IMR-90 (cell line): Measurements from ENCODE around the gene TELO2. TPM values are rescaled to one million over a fixed set of nuclear protein-coding genes. Genes with fewer than 3 reads are reported as not detected.
A peak's percentile ranks its signal among the peaks of the same experiment; 100 is the strongest.

ENCODE experiments used
- ATAC-seq: fragments of 200-7000 bp; cut with Tn5 transposase; 2 replicates; pipeline ENCODE4 v1.9.1; 2020; ENCODE audit warnings: low read depth, mild to moderate bottlenecking, moderate library complexity
- BruUV-seq: library from RNA; stranded (reverse); fragments of 400-500 nt; replicated peaks from 2 replicates; lab custom pipeline; 2021; lab: Mats Ljungman, UMichigan
- CTCF ChIA-PET: fragments of 300-600 bp; formaldehyde crosslinking; extraction: SDS; loops from one replicate; lab custom pipeline; 2021; ENCODE audit warnings: antibody characterized with exemption; lab: Yijun Ruan, JAX
- POLR2A ChIA-PET: fragments of 300-600 bp; sonication (Branson Sonifier 250); formaldehyde crosslinking; loops from one replicate; lab custom pipeline; 2022; ENCODE audit warnings: antibody characterized with exemption; ENCODE audit not compliant: unreplicated experiment; lab: Charles Lee
- DNase-seq: peaks from one replicate; pipeline ENCODE4 v3.0.0; 2013
- H2AFZ ChIP-seq: replicated peaks from 2 replicates; pipeline ENCODE3; 2013; ENCODE audit warnings: low read length, mild to moderate bottlenecking; ENCODE audit not compliant: poor library complexity
- H2AK5ac ChIP-seq: 2 replicates; pipeline ENCODE4 v1.6.1; 2013; ENCODE audit warnings: low read depth, low read length, inconsistent platforms
- H2AK9ac ChIP-seq: replicated peaks from 2 replicates; pipeline ENCODE3; 2013; ENCODE audit warnings: mild to moderate bottlenecking, low read depth, low read length, moderate library complexity; ENCODE audit not compliant: poor library complexity
- H2BK120ac ChIP-seq: 2 replicates; pipeline ENCODE4 v1.6.1; 2013; ENCODE audit warnings: low read depth, low read length, inconsistent platforms
- H2BK15ac ChIP-seq: 3 replicates; pipeline ENCODE4 v1.6.1; 2013; ENCODE audit warnings: low read depth, low read length, inconsistent platforms
- H2BK20ac ChIP-seq: 2 replicates; pipeline ENCODE4 v1.6.1; 2013; ENCODE audit warnings: low read depth, mild to moderate bottlenecking, inconsistent platforms, low read length, moderate library complexity
- H2BK5ac ChIP-seq: 2 replicates; pipeline ENCODE4 v1.6.1; 2013; ENCODE audit warnings: mild to moderate bottlenecking, low read depth, low read length, inconsistent platforms; ENCODE audit not compliant: poor library complexity, severe bottlenecking
- H3K14ac ChIP-seq: replicated peaks from 2 replicates; pipeline ENCODE4 v1.6.1; 2013; ENCODE audit warnings: low read depth, low read length, inconsistent platforms
- H3K18ac ChIP-seq: 2 replicates; pipeline ENCODE4 v1.6.1; 2013; ENCODE audit warnings: low read depth, low read length, control low read depth
- H3K23ac ChIP-seq: 2 replicates; pipeline ENCODE4 v1.6.1; 2013; ENCODE audit warnings: low read depth, low read length, inconsistent platforms
- H3K27ac ChIP-seq: 2 replicates; pipeline ENCODE4 v1.5.1; 2013; ENCODE audit warnings: mild to moderate bottlenecking, control low read depth, low read length; ENCODE audit not compliant: insufficient read depth
- H3K27me3 ChIP-seq: 2 replicates; pipeline ENCODE4 v1.6.1; 2013; ENCODE audit warnings: low read length; ENCODE audit not compliant: control insufficient read depth, insufficient read depth
- H3K36me3 ChIP-seq: 2 replicates; pipeline ENCODE4 v1.6.1; 2013; ENCODE audit warnings: low read length, mixed read lengths; ENCODE audit not compliant: control insufficient read depth, insufficient read depth
- H3K4ac ChIP-seq: 2 replicates; pipeline ENCODE4 v1.6.1; 2013; ENCODE audit warnings: low read depth, low read length, inconsistent platforms
- H3K4me1 ChIP-seq: 2 replicates; pipeline ENCODE4 v1.6.1; 2013; ENCODE audit warnings: low read length, mixed read lengths; ENCODE audit not compliant: control insufficient read depth, insufficient read depth
- H3K4me2 ChIP-seq: 2 replicates; pipeline ENCODE4 v1.6.1; 2013; ENCODE audit warnings: low read depth, mild to moderate bottlenecking, control low read depth, low read length, moderate library complexity
- H3K4me3 ChIP-seq: 2 replicates; pipeline ENCODE4 v1.5.1; 2013; ENCODE audit warnings: low read depth, mild to moderate bottlenecking, control low read depth, low read length, moderate library complexity; ENCODE audit not compliant: insufficient read depth
- H3K56ac ChIP-seq: 2 replicates; pipeline ENCODE4 v1.6.1; 2013; ENCODE audit warnings: low read length, inconsistent platforms; ENCODE audit not compliant: insufficient read depth; ENCODE audit errors: extremely low read depth
- H3K79me1 ChIP-seq, 2 experiments: 2 replicates each; pipeline ENCODE4 v1.6.1; 2013; ENCODE audit warnings: low read length in 2 of 2, inconsistent platforms in 1 of 2, low read depth in 1 of 2
- H3K9ac ChIP-seq: 2 replicates; pipeline ENCODE4 v1.6.1; 2013; ENCODE audit warnings: low read depth, low read length, control low read depth
- H3K9me1 ChIP-seq: 2 replicates; pipeline ENCODE4 v1.6.1; 2013; ENCODE audit warnings: low read length, inconsistent platforms; ENCODE audit not compliant: insufficient read depth
- H3K9me3 ChIP-seq: 2 replicates; pipeline ENCODE4 v1.6.1; 2013; ENCODE audit warnings: low read length; ENCODE audit not compliant: control insufficient read depth, insufficient read depth
- H4K20me1 ChIP-seq: 2 replicates; pipeline ENCODE4 v1.6.1; 2013; ENCODE audit warnings: low read length, inconsistent platforms; ENCODE audit not compliant: insufficient read depth
- H4K5ac ChIP-seq: 2 replicates; pipeline ENCODE4 v1.6.1; 2013; ENCODE audit warnings: mild to moderate bottlenecking, low read depth, low read length, control low read depth
- H4K8ac ChIP-seq, 2 experiments: 2 replicates each; pipeline ENCODE4 v1.6.1; 2013; ENCODE audit warnings: low read depth in 2 of 2, low read length in 2 of 2, control low read depth in 1 of 2, inconsistent platforms in 1 of 2
- H4K91ac ChIP-seq: 2 replicates; pipeline ENCODE4 v1.6.1; 2013; ENCODE audit warnings: low read depth, low read length, inconsistent platforms; ENCODE audit not compliant: insufficient read depth
- CEBPB ChIP-seq: IDR thresholded peaks from 2 replicates; pipeline ENCODE4 v1.6.1; 2012; ENCODE audit warnings: low read depth, low read length, improper control_type of control experiment
- CHD1 ChIP-seq: IDR thresholded peaks from 2 replicates; pipeline ENCODE4 v1.6.1; 2012; ENCODE audit warnings: low read depth, low read length, improper control_type of control experiment
- CTCF ChIP-seq: conservative IDR thresholded peaks from 2 replicates; pipeline ENCODE4 v1.5.1; 2012; ENCODE audit warnings: mild to moderate bottlenecking, low read depth, low read length, improper control_type of control experiment
- ELK1 ChIP-seq: fragments of 150-350 bp; IDR thresholded peaks from 2 replicates; pipeline ENCODE4 v1.6.1; 2016; ENCODE audit warnings: low read depth, mild to moderate bottlenecking, low read length, moderate library complexity, borderline replicate concordance
- FOS ChIP-seq: fragments of 150-350 bp; IDR thresholded peaks from 2 replicates; pipeline ENCODE4 v1.6.1; 2016; ENCODE audit warnings: low read depth, low read length
- MAFK ChIP-seq: IDR thresholded peaks from 2 replicates; pipeline ENCODE4 v1.6.1; 2012; ENCODE audit warnings: low read depth, low read length, improper control_type of control experiment
- MAZ ChIP-seq: IDR thresholded peaks from 2 replicates; pipeline ENCODE4 v1.6.1; 2012; ENCODE audit warnings: low read depth, mild to moderate bottlenecking, low read length, improper control_type of control experiment, moderate library complexity, borderline replicate concordance
- MXI1 ChIP-seq: IDR thresholded peaks from 2 replicates; pipeline ENCODE4 v1.6.1; 2012; ENCODE audit warnings: low read depth, mild to moderate bottlenecking, low read length, moderate library complexity, borderline replicate concordance
- NFE2L2 ChIP-seq: fragments of 150-350 bp; IDR thresholded peaks from 2 replicates; pipeline ENCODE4 v1.6.1; 2016; ENCODE audit warnings: low read depth, mild to moderate bottlenecking, low read length
- RAD21 ChIP-seq: IDR thresholded peaks from 2 replicates; pipeline ENCODE4 v1.6.1; 2012; ENCODE audit warnings: low read length, improper control_type of control experiment
- RCOR1 ChIP-seq: IDR thresholded peaks from 2 replicates; pipeline ENCODE4 v1.6.1; 2012; ENCODE audit warnings: mild to moderate bottlenecking, low read length, improper control_type of control experiment; ENCODE audit not compliant: insufficient replicate concordance
- RFX5 ChIP-seq: IDR thresholded peaks from 2 replicates; pipeline ENCODE4 v1.8.0; 2012; ENCODE audit warnings: low read depth, mild to moderate bottlenecking, low read length, moderate library complexity
- SMC3 ChIP-seq: fragments of 150-350 bp; IDR thresholded peaks from 2 replicates; pipeline ENCODE4 v1.6.1; 2016; ENCODE audit warnings: low read depth, mild to moderate bottlenecking, antibody characterized with exemption, low read length, moderate library complexity
- USF2 ChIP-seq: fragments of 150-350 bp; IDR thresholded peaks from 2 replicates; pipeline ENCODE4 v1.6.1; 2017; ENCODE audit warnings: mild to moderate bottlenecking, antibody characterized with exemption, low read length, low read depth
- WGBS, 2 experiments: methylation state at CpG; one replicate each; pipeline versions ENCODE4 v1.1.5 to v1.1.7; 2013; ENCODE audit warnings: missing lambda C conversion rate in 2 of 2; ENCODE audit not compliant: insufficient read length in 1 of 2; ENCODE audit errors: extremely low coverage in 2 of 2; 5-methylcytosine and 5-hydroxymethylcytosine counted together
- dilution Hi-C: fragments of 300-500 bp; cut with HindIII; formaldehyde crosslinking; loops from one replicate; pipeline ENCODE4 v1.14.3; 2018; ENCODE audit warnings: low sequenced_read_pairs; ENCODE audit not compliant: unreplicated experiment
- in situ Hi-C: fragments of 300-500 bp; cut with MboI; formaldehyde crosslinking; loops from 3 replicates; pipeline ENCODE4 v1.14.3; 2019; ENCODE audit warnings: low sequenced_read_pairs, inconsistent platforms, mixed read lengths
- intact Hi-C: fragments of 100-400 bp; cut with micrococcal nuclease; formaldehyde crosslinking; loops from 2 replicates; pipeline ENCODE4 v1.10.0; 2022
- polyA plus RNA-seq, 3 experiments: library from polyadenylated mRNA; depleted of rRNA; stranded (reverse); fragments of >200 nt; gene quantifications; 2 replicates each; pipeline ENCODE4 v1.2.3, GENCODE V29; 2012; ENCODE audit warnings: low replicate concordance in 1 of 3
- total RNA-seq: library from RNA; depleted of rRNA; stranded (reverse); fragments of >200 nt; gene quantifications from 2 replicates; pipeline ENCODE4 v1.2.3, GENCODE V29; 2012

Gene TELO2
- total and polyA plus RNA-seq, 2 of the 4 experiments (the other 2 are of a cell fraction): 6.6 to 26.6 TPM

- H4K91ac ChIP-seq: no peak overlapping the region
- H2BK20ac ChIP-seq: no peak overlapping the region
- no peak overlapping the region for H3K56ac ChIP-seq
- H3K27ac ChIP-seq: no peak overlapping the region
- no TSS peak for BruUV-seq
- H3K9ac ChIP-seq: no peak overlapping the region
- H2AK9ac ChIP-seq: peak overlapping the region; percentile 42
- H3K9me3 ChIP-seq: peaks cover 2% of the 10 kb centered on the region; the same call in 1 of the 2 replicates
- ChIA-PET POLR2A (no interaction called here), CTCF (interaction anchor here (0.7 kb wide), 1 partner anchor 10 kb away, joined by 5 read pairs; no protein-coding TSS in a partner anchor)
- 83% methylated on average over 10 of the region's 28 CpGs; no CpG with 5 or more reads in 1 of the 2 experiments for WGBS, 2 experiments
- no peak overlapping the region for H3K4ac ChIP-seq
- intact Hi-C loops (no loop called here), dilution Hi-C loops (no loop called here), in situ Hi-C loops (no loop called here)
- H2AK5ac ChIP-seq: no peak overlapping the region
- H3K27me3 ChIP-seq: peaks cover 4% of the 10 kb centered on the region; the same call in 1 of the 2 replicates
- H2BK5ac ChIP-seq: no peak overlapping the region
- H2BK120ac ChIP-seq: no peak overlapping the region
- no peak overlapping the region for H3K23ac ChIP-seq
- no peak overlapping the region for H3K18ac ChIP-seq
- no peaks in the 10 kb centered on the region for H3K79me1 ChIP-seq
- no peaks in the 10 kb centered on the region for H4K20me1 ChIP-seq
- H4K5ac ChIP-seq: no peak overlapping the region
- H2AFZ ChIP-seq: peak overlapping the region; percentile 51
- no peak overlapping the region for H3K4me2 ChIP-seq
- no peak overlapping the region for H3K14ac ChIP-seq
- DNase-seq (peak; percentile 44), ATAC-seq (no peak)
- H3K4me3 ChIP-seq: no peak overlapping the region
- H2BK15ac ChIP-seq: no peak overlapping the region
- H3K36me3 ChIP-seq: no peaks in the 10 kb centered on the region
- no peaks in the 10 kb centered on the region for H3K9me1 ChIP-seq
- H3K4me1 ChIP-seq: no peaks in the 10 kb centered on the region
- H4K8ac ChIP-seq: no peak overlapping the region
- no peak for TF ChIP-seq FOS
- no peak for TF ChIP-seq SMC3
- TF ChIP-seq ELK1: no peak
- no peak for TF ChIP-seq CHD1
- TF ChIP-seq USF2: no peak
- TF ChIP-seq NFE2L2: no peak
- TF ChIP-seq RFX5: no peak
- TF ChIP-seq MAFK: no peak
- TF ChIP-seq RAD21: no peak
- TF ChIP-seq MAZ: no peak
- TF ChIP-seq MXI1: no peak
- no peak for TF ChIP-seq CTCF
- no peak for TF ChIP-seq RCOR1
- no peak for TF ChIP-seq CEBPB
These were observed 11.0 kb upstream of the TELO2 start for GRCh38 chr16:1481906-1482835.
